ENCODE measurements around the gene ANO4. TPM values are rescaled to one million over a fixed set of nuclear protein-coding genes. Genes with fewer than 3 reads are reported as not detected.

The ANO4 gene
- total RNA-seq, 2 donors from 2014 or later = 7.2 to 8.5 TPM

- WGBS = 90% methylated on average over 1 of the region's 1 CpG
- Histone ChIP-seq H3K4me3 (no peak overlapping the region), H3K9me3 (no peaks in the 10 kb centered on the region), H3K36me3 (no peaks in the 10 kb centered on the region), H3K4me1 (replicated peaks) (no peaks in the 10 kb centered on the region), H3K27ac (no peak overlapping the region), H3K27me3 (replicated peaks; ENCODE audit: insufficient read depth) (no peaks in the 10 kb centered on the region)
- intact Hi-C loops (cut with DNase I) = no loop called here
- TF ChIP-seq POLR2AphosphoS5 (IDR thresholded peaks at IDR 0.05) (no peak), POLR2A (IDR thresholded peaks at IDR 0.05) (no peak), CTCF (IDR thresholded peaks at IDR 0.05) (no peak)
- DNase-seq (ENCODE audit: low spot score) = no peak
These were observed 106.7 kb downstream of the ANO4 start for GRCh38 chr12:100901266-100901665.

- no peak overlapping the region for H3K27ac ChIP-seq
- TF ChIP-seq CTCF (IDR thresholded peaks at IDR 0.05) (no peak), POLR2A (IDR thresholded peaks at IDR 0.05) (no peak), POLR2AphosphoS5 (IDR thresholded peaks at IDR 0.05) (no peak)
- H3K9me3 ChIP-seq = no peaks in the 10 kb centered on the region
- 53% methylated on average over 3 of the region's 3 CpGs for WGBS
- H3K27me3 ChIP-seq (replicated peaks; ENCODE audit: insufficient read depth) = no peaks in the 10 kb centered on the region
- intact Hi-C loops (cut with DNase I) = no loop called here
- H3K4me1 ChIP-seq (replicated peaks) = no peaks in the 10 kb centered on the region
- H3K36me3 ChIP-seq = no peaks in the 10 kb centered on the region
- H3K4me3 ChIP-seq = no peak overlapping the region
- no peak for DNase-seq (ENCODE audit: low spot score)
These were observed 109.7 kb downstream of the ANO4 start for GRCh38 chr12:100904270-100904669.

GRCh38 chr12:100908501-100908900 lies 113.9 kb downstream of the ANO4 start:
- no peak overlapping the region for H3K27ac ChIP-seq
- no peak for TF ChIP-seq POLR2A (IDR thresholded peaks at IDR 0.05)
- no peak for TF ChIP-seq POLR2AphosphoS5 (IDR thresholded peaks at IDR 0.05)
- no peak for TF ChIP-seq CTCF (IDR thresholded peaks at IDR 0.05)

GRCh38 chr12:100913872-100914592 lies 119.5 kb downstream of the ANO4 start:
- H3K4me1 ChIP-seq (replicated peaks) = no peaks in the 10 kb centered on the region
- no peaks in the 10 kb centered on the region for H3K27me3 ChIP-seq (replicated peaks; ENCODE audit: insufficient read depth)
- intact Hi-C loops (cut with DNase I) = no loop called here
- WGBS = 69% methylated on average over 4 of the region's 4 CpGs
- no peak overlapping the region for H3K27ac ChIP-seq
- no peak for TF ChIP-seq POLR2A (IDR thresholded peaks at IDR 0.05)
- no peak for TF ChIP-seq POLR2AphosphoS5 (IDR thresholded peaks at IDR 0.05)
- no peak for TF ChIP-seq CTCF (IDR thresholded peaks at IDR 0.05)
- no peaks in the 10 kb centered on the region for H3K36me3 ChIP-seq
- DNase-seq (ENCODE audit: low spot score) = no peak
- H3K9me3 ChIP-seq = no peaks in the 10 kb centered on the region
- no peak overlapping the region for H3K4me3 ChIP-seq

More at GRCh38 chr12:100908501-100908900, 113.9 kb downstream of the ANO4 start:
- H3K9me3 ChIP-seq = no peaks in the 10 kb centered on the region
- H3K4me3 ChIP-seq = no peak overlapping the region
- no peak for DNase-seq (ENCODE audit: low spot score)
- 76% methylated on average over 2 of the region's 2 CpGs for WGBS
- no peaks in the 10 kb centered on the region for H3K36me3 ChIP-seq
- no peaks in the 10 kb centered on the region for H3K4me1 ChIP-seq (replicated peaks)
- H3K27me3 ChIP-seq (replicated peaks; ENCODE audit: insufficient read depth) = no peaks in the 10 kb centered on the region
- intact Hi-C loops (cut with DNase I) = no loop called here

GRCh38 chr12:100919116-100919515 lies 124.5 kb downstream of the ANO4 start:
- Histone ChIP-seq H3K4me1 (replicated peaks) (no peaks in the 10 kb centered on the region), H3K27ac (no peak overlapping the region), H3K9me3 (no peaks in the 10 kb centered on the region), H3K36me3 (no peaks in the 10 kb centered on the region), H3K27me3 (replicated peaks; ENCODE audit: insufficient read depth) (no peaks in the 10 kb centered on the region), H3K4me3 (no peak overlapping the region)
- intact Hi-C loops (cut with DNase I) = no loop called here
- TF ChIP-seq POLR2A (IDR thresholded peaks at IDR 0.05) (no peak), POLR2AphosphoS5 (IDR thresholded peaks at IDR 0.05) (no peak), CTCF (IDR thresholded peaks at IDR 0.05) (no peak)
- WGBS = 63% methylated on average over 2 of the region's 2 CpGs
- no peak for DNase-seq (ENCODE audit: low spot score)

All from prostate gland (tissue), 2 donors.